CD14-positive monocyte (primary cell): Measurements from ENCODE around the gene ANK2. TPM values are rescaled to one million over a fixed set of nuclear protein-coding genes. Genes with fewer than 3 reads are reported as not detected.

ENCODE experiments used
- DNase-seq, 3 donors: peaks; one replicate each; pipeline ENCODE4 v3.0.0-alpha.2; 2011 to 2022
- H2AFZ ChIP-seq: 2 replicates; pipeline ENCODE4 v1.6.0; 2012; ENCODE audit warnings: mild to moderate bottlenecking, low read depth, low read length, inconsistent platforms; ENCODE audit not compliant: insufficient read depth, poor library complexity, severe bottlenecking
- H3K27ac ChIP-seq, 2 donors: 1 replicate in 1 of 2; 2 replicates in 1 of 2; pipeline ENCODE4 v1.5.1; 2012 to 2013; ENCODE audit warnings: low read length in 2 of 2, control low read depth in 1 of 2, inconsistent platforms in 1 of 2, low read depth in 1 of 2, mild to moderate bottlenecking in 1 of 2
- H3K27me3 ChIP-seq, 2 donors: one replicate each; pipeline versions ENCODE4 v1.6.0 to v1.6.1; 2011 to 2013; ENCODE audit warnings: low read length in 2 of 2; ENCODE audit not compliant: control insufficient read depth in 2 of 2, insufficient read depth in 2 of 2
- H3K36me3 ChIP-seq, 2 donors: replicated peaks in 1 of 2; 1 replicate in 1 of 2; 2 replicates in 1 of 2; pipeline versions ENCODE4 v1.5.1 to v1.6.1; 2012 to 2013; ENCODE audit warnings: low read length in 2 of 2, control low read depth in 1 of 2, inconsistent platforms in 1 of 2, mild to moderate bottlenecking in 1 of 2; ENCODE audit not compliant: insufficient read depth in 2 of 2, control insufficient read depth in 1 of 2
- H3K4me1 ChIP-seq, 2 donors: 1 replicate in 1 of 2; 2 replicates in 1 of 2; pipeline versions ENCODE4 v1.5.1 to v1.6.1; 2012 to 2013; ENCODE audit warnings: low read length in 2 of 2, control low read depth in 1 of 2, inconsistent platforms in 1 of 2, mild to moderate bottlenecking in 1 of 2, moderate library complexity in 1 of 2; ENCODE audit not compliant: insufficient read depth in 2 of 2, control insufficient read depth in 1 of 2
- H3K4me2 ChIP-seq: replicated peaks from 2 replicates; pipeline ENCODE3; 2012; ENCODE audit warnings: low read length, moderate library complexity, mild to moderate bottlenecking; ENCODE audit not compliant: poor library complexity, severe bottlenecking; ENCODE audit errors: extremely low read depth
- H3K4me3 ChIP-seq, 3 experiments: fragments of 200-600 bp in 1 of 3; sonication (generic) in 1 of 3; replicated peaks in 1 of 3; 1 replicate in 2 of 3; 2 replicates in 1 of 3; pipeline ENCODE4 v1.5.1; 2011 to 2013; ENCODE audit warnings: low read length in 3 of 3, mild to moderate bottlenecking in 3 of 3, control low read depth in 2 of 3, low read depth in 2 of 3, inconsistent platforms in 1 of 3, moderate library complexity in 1 of 3
- H3K79me2 ChIP-seq: 2 replicates; pipeline ENCODE4 v1.6.0; 2012; ENCODE audit warnings: mild to moderate bottlenecking, control low read depth, inconsistent platforms, low read length, moderate library complexity; ENCODE audit not compliant: insufficient read depth
- H3K9ac ChIP-seq: 2 replicates; pipeline ENCODE4 v1.6.0; 2017; ENCODE audit warnings: low read length, mild to moderate bottlenecking; ENCODE audit not compliant: insufficient read depth, poor library complexity, severe bottlenecking
- H3K9me3 ChIP-seq, 2 donors: replicated peaks in 1 of 2; 1 replicate in 1 of 2; 2 replicates in 1 of 2; pipeline versions ENCODE4 v1.5.1 to v1.6.1; 2012 to 2013; ENCODE audit warnings: low read length in 2 of 2, control low read depth in 1 of 2; ENCODE audit not compliant: control insufficient read depth in 1 of 2, insufficient read depth in 1 of 2
- H4K20me1 ChIP-seq: 2 replicates; pipeline ENCODE4 v1.6.0; 2012; ENCODE audit warnings: mild to moderate bottlenecking, low read length, control low read depth, moderate library complexity; ENCODE audit not compliant: insufficient read depth
- H3K27ac Mint-ChIP-seq, 7 donors: one replicate each; pipeline ENCODE4 v1.8.0; 2020; ENCODE audit warnings: mild to moderate bottlenecking in 7 of 7, mixed read lengths in 7 of 7, moderate library complexity in 6 of 7, inconsistent platforms in 2 of 7
- H3K27me3 Mint-ChIP-seq, 3 donors: one replicate each; pipeline ENCODE4 v1.8.0; 2021 to 2022; ENCODE audit warnings: low read depth in 3 of 3, mild to moderate bottlenecking in 3 of 3, mixed read lengths in 3 of 3, moderate library complexity in 3 of 3, inconsistent platforms in 1 of 3
- H3K36me3 Mint-ChIP-seq, 2 donors: one replicate each; pipeline ENCODE4 v1.8.0; 2020; ENCODE audit warnings: mixed read lengths in 2 of 2, inconsistent platforms in 1 of 2, mild to moderate bottlenecking in 1 of 2
- H3K4me1 Mint-ChIP-seq: one replicate; pipeline ENCODE4 v1.8.0; 2020; ENCODE audit warnings: mild to moderate bottlenecking, mixed read lengths
- H3K4me3 Mint-ChIP-seq, 2 donors: one replicate each; pipeline ENCODE4 v1.8.0; 2020; ENCODE audit warnings: mild to moderate bottlenecking in 2 of 2, mixed read lengths in 2 of 2, moderate library complexity in 1 of 2
- H3K9me3 Mint-ChIP-seq, 7 donors: one replicate each; pipeline ENCODE4 v1.8.0; 2020 to 2022; ENCODE audit warnings: mixed read lengths in 7 of 7, mild to moderate bottlenecking in 6 of 7, moderate library complexity in 6 of 7, inconsistent platforms in 2 of 7
- CTCF ChIP-seq: fragments of 200-600 bp; IDR thresholded peaks from one replicate; pipeline ENCODE4 v1.8.0; 2022; ENCODE audit warnings: antibody characterized with exemption, mild to moderate bottlenecking
- WGBS: methylation state at CpG from one replicate; pipeline ENCODE4 v1.1.5; 2013; ENCODE audit warnings: missing lambda C conversion rate; ENCODE audit not compliant: insufficient coverage; 5-methylcytosine and 5-hydroxymethylcytosine counted together
- intact Hi-C, 2 donors: fragments of 100-400 bp; cut with micrococcal nuclease; formaldehyde crosslinking; loops; one replicate each; pipeline versions ENCODE4 v1.15.0 to v1.15.1; 2023
- polyA plus RNA-seq, 3 donors: library from polyadenylated mRNA; depleted of rRNA in 1 of 3; unstranded in 2 of 3; stranded (reverse) in 1 of 3; fragments of 300-500 nt in 2 of 3; fragments of >200 nt in 1 of 3; fragmentation: Illumina TruSeq in 2 of 3; gene quantifications; 1 replicate in 2 of 3; 2 replicates in 1 of 3; pipeline ENCODE4 v1.2.3, GENCODE V29; 2012 to 2021

Gene ANK2
- polyA plus RNA-seq, 3 donors, result not detected

DNA sequence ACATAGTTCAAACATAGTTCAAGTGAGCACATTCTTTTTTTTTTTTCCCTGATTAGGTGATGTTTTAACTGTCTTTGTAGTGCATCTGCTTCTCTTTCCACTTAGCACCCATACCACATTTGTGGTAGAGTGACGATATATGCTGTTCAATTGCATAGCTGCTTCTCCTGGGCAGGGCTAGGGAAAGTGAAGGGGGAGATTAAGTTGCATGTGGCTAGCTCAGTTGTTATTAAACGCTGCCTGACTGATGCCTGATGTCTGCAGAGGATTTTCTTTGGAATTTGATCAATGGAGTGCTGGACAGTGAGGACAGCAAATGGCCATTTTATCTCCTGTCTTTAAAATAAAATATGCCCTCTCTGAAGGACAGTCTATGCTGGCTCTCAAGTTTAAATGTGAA lies 63.7 kb downstream of the ANK2 start:
- Histone ChIP-seq H4K20me1 (no peaks in the 10 kb centered on the region), H3K9me3 (no peaks in the 10 kb centered on the region), H3K9ac (no peak overlapping the region), H3K27me3 (no peaks in the 10 kb centered on the region), H3K27ac (no peak overlapping the region), H3K4me3 (no peak overlapping the region), H3K4me1 (no peaks in the 10 kb centered on the region), H3K79me2 (no peaks in the 10 kb centered on the region), H3K36me3 (no peaks in the 10 kb centered on the region), H3K4me2 (no peak overlapping the region), H2AFZ (no peak overlapping the region)
- 89% methylated on average over 2 of the region's 2 CpGs for WGBS
- Mint-ChIP-seq H3K27me3 (no peaks in the 10 kb centered on the region), H3K27ac (no peak overlapping the region), H3K9me3 (peaks cover 0 to 1% (median 0%) of the 10 kb centered on the region in 7 donors), H3K4me1 (no peaks in the 10 kb centered on the region), H3K36me3 (no peaks in the 10 kb centered on the region), H3K4me3 (no peak overlapping the region)
- intact Hi-C loops, result no loop called here
- no peak for TF ChIP-seq CTCF
- no peak for DNase-seq

GRCh38 chr4:113114884-113115283 lies 65.4 kb downstream of the ANK2 start:
- no peaks in the 10 kb centered on the region for H4K20me1 ChIP-seq
- TF ChIP-seq CTCF, result no peak
- Mint-ChIP-seq H3K4me1 (no peaks in the 10 kb centered on the region), H3K27ac (no peak overlapping the region), H3K36me3 (no peaks in the 10 kb centered on the region), H3K4me3 (no peak overlapping the region), H3K27me3 (no peaks in the 10 kb centered on the region), H3K9me3 (peaks cover 0 to 1% (median 0%) of the 10 kb centered on the region in 7 donors)
- H3K79me2 ChIP-seq, result no peaks in the 10 kb centered on the region
- intact Hi-C loops, result no loop called here
- H3K9me3 ChIP-seq, result no peaks in the 10 kb centered on the region
- no peaks in the 10 kb centered on the region for H3K36me3 ChIP-seq
- H3K27ac ChIP-seq, result no peak overlapping the region
- no CpG with 5 or more reads among the region's 2 CpGs for whole genome bisulfite sequencing
- H3K27me3 ChIP-seq, result no peaks in the 10 kb centered on the region
- H3K9ac ChIP-seq, result no peak overlapping the region
- no peak for DNase-seq
- H3K4me2 ChIP-seq, result no peak overlapping the region
- no peak overlapping the region for H2AFZ ChIP-seq
- H3K4me1 ChIP-seq, result no peaks in the 10 kb centered on the region
- no peak overlapping the region for H3K4me3 ChIP-seq
